HepG2 (cell line): ENCODE measurements around the gene ACBD5. TPM values are rescaled to one million over a fixed set of nuclear protein-coding genes. Genes with fewer than 3 reads are reported as not detected.
A peak's percentile ranks its signal among the peaks of the same experiment; 100 is the strongest.

Source experiments
- CENPX ChIP-seq: sonication (generic); formaldehyde crosslinking; IDR thresholded peaks from 2 replicates; pipeline ENCODE4 v1.9.0; 2021; ENCODE audit warnings: mild to moderate bottlenecking, missing genetic modification reagents, moderate library complexity
- CHCHD3 ChIP-seq: sonication (generic); formaldehyde crosslinking; IDR thresholded peaks from 2 replicates; pipeline ENCODE4 v1.8.0; 2022; ENCODE audit warnings: mild to moderate bottlenecking, missing genetic modification reagents, moderate library complexity
- FIP1L1 ChIP-seq: fragments of 200-400 bp; formaldehyde crosslinking; IDR thresholded peaks from 2 replicates; pipeline ENCODE4 v1.6.1; 2018; ENCODE audit warnings: low read depth, mild to moderate bottlenecking, low read length, moderate library complexity, borderline replicate concordance; ENCODE audit not compliant: insufficient read depth
- HDAC6 ChIP-seq: fragments of 200-600 bp; sonication (generic); IDR thresholded peaks from 2 replicates; pipeline ENCODE4 v1.7.0; 2017; ENCODE audit warnings: mild to moderate bottlenecking, antibody characterized with exemption, low read length, low read depth
- MED8 ChIP-seq: sonication (generic); formaldehyde crosslinking; IDR thresholded peaks from 2 replicates; pipeline ENCODE4 v1.8.1; 2023; ENCODE audit warnings: mild to moderate bottlenecking, missing genetic modification reagents; ENCODE audit not compliant: insufficient replicate concordance
- MYNN ChIP-seq: sonication (generic); formaldehyde crosslinking; IDR thresholded peaks from 2 replicates; pipeline ENCODE4 v1.4.0; 2020; ENCODE audit warnings: mild to moderate bottlenecking, low read depth, missing genetic modification reagents
- NR0B2 ChIP-seq: sonication (generic); formaldehyde crosslinking; IDR thresholded peaks from 2 replicates; pipeline ENCODE4 v1.4.0; 2020; ENCODE audit warnings: mild to moderate bottlenecking, missing genetic modification reagents
- PBX3 ChIP-seq: sonication (generic); formaldehyde crosslinking; IDR thresholded peaks from 2 replicates; pipeline ENCODE4 v1.8.1; 2023; ENCODE audit warnings: missing genetic modification reagents, inconsistent platforms, borderline replicate concordance
- POLR2A ChIP-seq, 2 experiments: IDR thresholded peaks; 2 replicates each; pipeline ENCODE4 v1.6.1; 2011; ENCODE audit warnings: low read depth in 2 of 2, low read length in 2 of 2, mild to moderate bottlenecking in 1 of 2, moderate library complexity in 1 of 2; ENCODE audit not compliant: insufficient read depth in 1 of 2
- POLR2AphosphoS5 ChIP-seq: IDR thresholded peaks from 2 replicates; pipeline ENCODE4 v1.6.1; 2012; ENCODE audit warnings: low read depth, low read length
- RFXANK ChIP-seq: IDR thresholded peaks from 2 replicates; pipeline ENCODE4 v1.6.1; 2016
- SP4 ChIP-seq: sonication (generic); formaldehyde crosslinking; IDR thresholded peaks from 2 replicates; pipeline ENCODE4 v1.8.1; 2023; ENCODE audit warnings: mild to moderate bottlenecking, missing genetic modification reagents
- THAP11 ChIP-seq: IDR thresholded peaks from 2 replicates; pipeline ENCODE4 v1.6.1; 2016; ENCODE audit warnings: missing biosample characterization, missing genetic modification reagents
- ZBTB14 ChIP-seq: sonication (generic); formaldehyde crosslinking; IDR thresholded peaks from 2 replicates; pipeline ENCODE4 v1.4.0; 2020; ENCODE audit warnings: missing genetic modification reagents
- ZBTB8A ChIP-seq: sonication (generic); formaldehyde crosslinking; IDR thresholded peaks from 2 replicates; pipeline ENCODE4 v1.4.0; 2020; ENCODE audit warnings: mild to moderate bottlenecking, low read depth, missing genetic modification reagents, borderline replicate concordance
- ZC3H13 ChIP-seq: sonication (generic); formaldehyde crosslinking; IDR thresholded peaks from 2 replicates; pipeline ENCODE4 v1.8.1; 2023; ENCODE audit warnings: mild to moderate bottlenecking, missing genetic modification reagents, moderate library complexity
- ZNF317 ChIP-seq: sonication (generic); formaldehyde crosslinking; IDR thresholded peaks from 2 replicates; pipeline ENCODE4 v1.5.0; 2020; ENCODE audit warnings: mild to moderate bottlenecking, missing genetic modification reagents
- ZNF335 ChIP-seq: sonication (generic); formaldehyde crosslinking; IDR thresholded peaks from 2 replicates; pipeline ENCODE4 v1.4.0; 2020; ENCODE audit warnings: missing genetic modification reagents
- ZNF383 ChIP-seq: sonication (generic); formaldehyde crosslinking; IDR thresholded peaks from 2 replicates; pipeline ENCODE4 v1.4.0; 2020; ENCODE audit warnings: missing genetic modification reagents, mild to moderate bottlenecking, borderline replicate concordance
- ZNF564 ChIP-seq: sonication (generic); formaldehyde crosslinking; IDR thresholded peaks from 2 replicates; pipeline ENCODE4 v1.8.1; 2023; ENCODE audit warnings: mild to moderate bottlenecking, missing genetic modification reagents
- ZNF720 ChIP-seq: sonication (generic); formaldehyde crosslinking; IDR thresholded peaks from 2 replicates; pipeline ENCODE4 v1.4.0; 2020; ENCODE audit warnings: missing genetic modification reagents
- ZNF790 ChIP-seq: sonication (generic); formaldehyde crosslinking; IDR thresholded peaks from 2 replicates; pipeline ENCODE4 v1.8.0; 2022; ENCODE audit warnings: missing genetic modification reagents, mild to moderate bottlenecking, borderline replicate concordance
- ZNF879 ChIP-seq: sonication (generic); formaldehyde crosslinking; IDR thresholded peaks from 2 replicates; pipeline ENCODE4 v1.8.1; 2023; ENCODE audit warnings: missing genetic modification reagents
- polyA plus RNA-seq, 8 experiments: library from polyadenylated mRNA; depleted of rRNA in 3 of 8; stranded (reverse) in 7 of 8; unstranded in 1 of 8; fragments of >200 nt; fragmentation: Illumina TruSeq in 4 of 8; extraction: Trizol in 4 of 8; gene quantifications; 2 replicates each; pipeline versions ENCODE4 v1.2.1 to v1.2.3, GENCODE V29; 2011 to 2016; ENCODE audit warnings: low read depth in 4 of 8, missing spikeins in 1 of 8, mixed read lengths in 1 of 8; ENCODE audit not compliant: insufficient read depth in 1 of 8
- total RNA-seq, 5 experiments: library from RNA; depleted of rRNA; stranded (reverse); fragments of >200 nt; fragmentation: Illumina TruSeq; extraction: Trizol; gene quantifications; 2 replicates each; pipeline ENCODE4 v1.2.3, GENCODE V29; 2016; ENCODE audit warnings: low read depth in 1 of 5
- TF ChIP-seq, protein P1 (sequence below): IDR thresholded peaks from 2 replicates; pipeline ENCODE4 v1.6.1; 2016; ENCODE audit warnings: mild to moderate bottlenecking, missing biosample characterization, missing genetic modification reagents
- TF ChIP-seq, protein P2 (sequence below): sonication (generic); formaldehyde crosslinking; IDR thresholded peaks from 2 replicates; pipeline ENCODE4 v1.5.1; 2020; ENCODE audit warnings: missing genetic modification reagents, mild to moderate bottlenecking, borderline replicate concordance
- TF ChIP-seq, protein P3 (sequence below): sonication (generic); formaldehyde crosslinking; IDR thresholded peaks from 2 replicates; pipeline ENCODE4 v1.4.0; 2020; ENCODE audit warnings: missing genetic modification reagents

The ACBD5 gene
- total and polyA plus RNA-seq, 2 of the 13 experiments (the other 11 are each of a cell fraction or from before 2014, with no cell fraction given): 10.3 to 14.8 TPM

DNA sequence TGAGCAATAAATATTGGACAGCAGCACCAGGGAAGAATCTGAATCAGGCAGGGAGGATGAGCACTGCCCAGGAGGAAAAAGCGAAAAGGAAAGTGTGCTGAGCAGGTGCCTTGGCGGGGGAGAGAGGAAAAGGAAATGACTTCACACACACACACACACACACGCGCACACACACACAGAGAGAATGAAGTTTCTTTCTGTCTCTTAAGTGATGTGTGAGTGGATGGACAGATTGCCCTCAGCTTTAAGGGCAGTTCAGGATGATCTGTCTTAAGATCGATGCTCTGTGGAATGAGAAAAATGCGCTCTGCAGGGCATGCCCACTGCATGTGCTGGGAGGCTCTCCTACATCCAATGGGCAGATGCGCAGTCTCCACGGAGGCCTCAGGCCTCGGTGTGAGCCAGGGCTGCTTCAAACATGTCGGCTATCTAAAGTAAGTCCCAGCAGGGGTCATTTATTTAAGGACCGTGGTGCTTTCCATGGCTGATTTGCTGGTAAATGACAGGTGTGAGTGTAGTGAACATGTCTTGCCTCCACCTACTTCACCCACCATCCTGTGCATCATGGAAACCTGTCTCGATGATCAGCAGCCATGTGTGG lies 2.5 kb upstream of the ACBD5 start (continued):
- TF ChIP-seq ZNF317 (CRISPR knock-in tag): no peak
- TF ChIP-seq RFXANK (CRISPR knock-in tag): no peak
- TF ChIP-seq, protein P1, sequence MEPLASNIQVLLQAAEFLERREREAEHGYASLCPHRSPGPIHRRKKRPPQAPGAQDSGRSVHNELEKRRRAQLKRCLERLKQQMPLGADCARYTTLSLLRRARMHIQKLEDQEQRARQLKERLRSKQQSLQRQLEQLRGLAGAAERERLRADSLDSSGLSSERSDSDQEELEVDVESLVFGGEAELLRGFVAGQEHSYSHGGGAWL: no peak
- TF ChIP-seq ZC3H13 (CRISPR knock-in tag): peak; percentile 33; the same call in 1 of the 2 replicates
- no peak for TF ChIP-seq CENPX (CRISPR knock-in tag)
- no peak for TF ChIP-seq ZNF720 (CRISPR knock-in tag)
- peak; percentile 77 for TF ChIP-seq POLR2A (IDR thresholded peaks at IDR 0.05; ENCODE audit: insufficient read depth in 1 of 2, low read depth in 2 of 2, low read length in 2 of 2)
- 0 out of 2 replicates have a peak, but pooled peaks have one; percentile 31 for TF ChIP-seq CHCHD3
- no peak for TF ChIP-seq MYNN (CRISPR knock-in tag)
- TF ChIP-seq MED8 (CRISPR knock-in tag): no peak
- TF ChIP-seq SP4 (CRISPR knock-in tag): no peak
- TF ChIP-seq, protein P2, sequence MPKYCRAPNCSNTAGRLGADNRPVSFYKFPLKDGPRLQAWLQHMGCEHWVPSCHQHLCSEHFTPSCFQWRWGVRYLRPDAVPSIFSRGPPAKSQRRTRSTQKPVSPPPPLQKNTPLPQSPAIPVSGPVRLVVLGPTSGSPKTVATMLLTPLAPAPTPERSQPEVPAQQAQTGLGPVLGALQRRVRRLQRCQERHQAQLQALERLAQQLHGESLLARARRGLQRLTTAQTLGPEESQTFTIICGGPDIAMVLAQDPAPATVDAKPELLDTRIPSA (CRISPR knock-in tag): no peak
- no peak for TF ChIP-seq ZNF790
- TF ChIP-seq, protein P3, sequence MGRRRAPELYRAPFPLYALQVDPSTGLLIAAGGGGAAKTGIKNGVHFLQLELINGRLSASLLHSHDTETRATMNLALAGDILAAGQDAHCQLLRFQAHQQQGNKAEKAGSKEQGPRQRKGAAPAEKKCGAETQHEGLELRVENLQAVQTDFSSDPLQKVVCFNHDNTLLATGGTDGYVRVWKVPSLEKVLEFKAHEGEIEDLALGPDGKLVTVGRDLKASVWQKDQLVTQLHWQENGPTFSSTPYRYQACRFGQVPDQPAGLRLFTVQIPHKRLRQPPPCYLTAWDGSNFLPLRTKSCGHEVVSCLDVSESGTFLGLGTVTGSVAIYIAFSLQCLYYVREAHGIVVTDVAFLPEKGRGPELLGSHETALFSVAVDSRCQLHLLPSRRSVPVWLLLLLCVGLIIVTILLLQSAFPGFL (CRISPR knock-in tag): no peak
- peak; percentile 91 for TF ChIP-seq THAP11 (CRISPR knock-in tag)
- no peak for TF ChIP-seq ZNF564 (CRISPR knock-in tag)
- no peak for TF ChIP-seq ZNF335 (CRISPR knock-in tag)
- no peak for TF ChIP-seq PBX3 (CRISPR knock-in tag)
- peak; percentile 86 for TF ChIP-seq POLR2AphosphoS5
- no peak for TF ChIP-seq ZBTB8A
- no peak for TF ChIP-seq ZNF879 (CRISPR knock-in tag)
- TF ChIP-seq HDAC6: no peak
- TF ChIP-seq NR0B2 (CRISPR knock-in tag): no peak
- no peak; the same call in 1 of the 2 replicates for TF ChIP-seq ZBTB14
- no peak for TF ChIP-seq FIP1L1
- no peak for TF ChIP-seq ZNF383
